H1 (cell line): ENCODE data around the gene BIK. TPM values are rescaled to one million over a fixed set of nuclear protein-coding genes. Genes with fewer than 3 reads are reported as not detected.

Experiments used
- CTCF ChIA-PET: fragments of 300-600 bp; sonication (Branson Sonifier 250); formaldehyde crosslinking; loops from one replicate; lab custom pipeline; 2021; ENCODE audit not compliant: partially characterized antibody; lab: Charles Lee
- POLR2A ChIA-PET: fragments of 300-600 bp; sonication (Branson Sonifier 250); formaldehyde crosslinking; loops from one replicate; lab custom pipeline; 2021; ENCODE audit warnings: inconsistent platforms; ENCODE audit not compliant: partially characterized antibody; lab: Charles Lee
- DNase-seq, 2 experiments: peaks; one replicate each; pipeline versions ENCODE4 v3.0.0 to v3.0.0-alpha.2; 2010 to 2022; ENCODE audit warnings: low spot score in 2 of 2, low read depth in 1 of 2, mixed read lengths in 1 of 2
- FAIRE-seq: peaks from 2 replicates; lab custom pipeline; 2011; peaks lifted over from hg19 to GRCh38; lab: Jason Lieb, UNC
- H2AFZ ChIP-seq: 2 replicates; pipeline ENCODE4 v1.8.1; 2012; ENCODE audit warnings: low read length, inconsistent platforms
- H2AK5ac ChIP-seq: 2 replicates; pipeline ENCODE4 v1.6.1; 2013; ENCODE audit warnings: low read depth, low read length
- H2BK120ac ChIP-seq: replicated peaks from 2 replicates; pipeline ENCODE3; 2013; ENCODE audit warnings: low read depth, low read length, inconsistent platforms
- H2BK12ac ChIP-seq: 2 replicates; pipeline ENCODE4 v1.6.1; 2013; ENCODE audit warnings: low read depth, low read length
- H2BK15ac ChIP-seq: 2 replicates; pipeline ENCODE4 v1.6.1; 2013; ENCODE audit warnings: low read length
- H2BK20ac ChIP-seq: 2 replicates; pipeline ENCODE4 v1.6.1; 2013; ENCODE audit warnings: low read length
- H2BK5ac ChIP-seq: 2 replicates; pipeline ENCODE4 v1.6.1; 2013; ENCODE audit warnings: low read depth, low read length
- H3K14ac ChIP-seq: 2 replicates; pipeline ENCODE4 v1.6.1; 2013; ENCODE audit warnings: inconsistent platforms; ENCODE audit not compliant: insufficient read length
- H3K18ac ChIP-seq: 2 replicates; pipeline ENCODE4 v1.6.1; 2013; ENCODE audit warnings: low read length; ENCODE audit errors: extremely low read depth
- H3K23ac ChIP-seq: 2 replicates; pipeline ENCODE4 v1.6.1; 2013; ENCODE audit warnings: inconsistent platforms; ENCODE audit not compliant: insufficient read length
- H3K23me2 ChIP-seq: 2 replicates; pipeline ENCODE4 v1.6.1; 2013; ENCODE audit warnings: low read depth, low read length
- H3K27ac ChIP-seq: 2 replicates; pipeline ENCODE4 v1.6.1; 2011; ENCODE audit warnings: low read depth, low read length, inconsistent platforms
- H3K27me3 ChIP-seq, 4 experiments: replicated peaks in 1 of 4; 1 replicate in 1 of 4; 2 replicates in 3 of 4; pipeline versions ENCODE4 v1.6.1 to v1.8.1; 2011 to 2013; ENCODE audit warnings: low read length in 3 of 4, mild to moderate bottlenecking in 3 of 4, inconsistent platforms in 2 of 4, mixed read lengths in 2 of 4, moderate library complexity in 1 of 4; ENCODE audit not compliant: control insufficient read depth in 3 of 4, insufficient read depth in 3 of 4; ENCODE audit errors: extremely low read depth in 1 of 4
- H3K36me3 ChIP-seq, 4 experiments: 2 replicates each; pipeline versions ENCODE4 v1.6.1 to v1.8.1; 2011 to 2013; ENCODE audit warnings: mild to moderate bottlenecking in 4 of 4, low read length in 3 of 4, moderate library complexity in 2 of 4, control low read depth in 1 of 4, inconsistent platforms in 1 of 4; ENCODE audit not compliant: insufficient read depth in 4 of 4, control insufficient read depth in 2 of 4
- H3K4ac ChIP-seq: replicated peaks from 2 replicates; pipeline ENCODE3; 2013; ENCODE audit warnings: low read length, low read depth, mixed read lengths, inconsistent platforms; ENCODE audit not compliant: insufficient read length
- H3K4me1 ChIP-seq, 4 experiments: replicated peaks in 1 of 4; 1 replicate in 1 of 4; 2 replicates in 3 of 4; pipeline versions ENCODE4 v1.6.1 to v1.8.1; 2011 to 2013; ENCODE audit warnings: low read length in 3 of 4, inconsistent platforms in 2 of 4, mixed read lengths in 1 of 4; ENCODE audit not compliant: insufficient read depth in 4 of 4, control insufficient read depth in 3 of 4
- H3K4me2 ChIP-seq, 2 experiments: 2 replicates each; pipeline versions ENCODE4 v1.6.1 to v1.8.1; 2011 to 2013; ENCODE audit warnings: low read depth in 2 of 2, low read length in 2 of 2, control low read depth in 1 of 2, inconsistent platforms in 1 of 2, mild to moderate bottlenecking in 1 of 2; ENCODE audit not compliant: insufficient read depth in 1 of 2
- H3K4me3 ChIP-seq, 4 experiments: fragments of 200-600, 300-600 bp in 1 of 4; sonication (generic), shearing (Covaris generic), sonication (Bioruptor Twin) in 1 of 4; 2 replicates each; pipeline versions ENCODE4 v1.5.1 to v1.8.1; 2011 to 2016; ENCODE audit warnings: low read length in 4 of 4, low read depth in 3 of 4, control low read depth in 2 of 4, inconsistent platforms in 2 of 4, mild to moderate bottlenecking in 2 of 4, mixed read lengths in 1 of 4, moderate library complexity in 1 of 4; ENCODE audit not compliant: insufficient read depth in 2 of 4; ENCODE audit errors: extremely low read depth in 1 of 4
- H3K56ac ChIP-seq: replicated peaks from 2 replicates; pipeline ENCODE3; 2013; ENCODE audit warnings: low read depth, mild to moderate bottlenecking, mixed read lengths, low read length, inconsistent platforms; ENCODE audit not compliant: insufficient read length
- H3K79me1 ChIP-seq: 2 replicates; pipeline ENCODE4 v1.6.1; 2013; ENCODE audit warnings: low read depth, low read length, control low read depth
- H3K79me2 ChIP-seq, 2 experiments: 2 replicates each; pipeline versions ENCODE4 v1.6.1 to v1.8.1; 2012 to 2013; ENCODE audit warnings: low read length in 2 of 2, mild to moderate bottlenecking in 2 of 2, inconsistent platforms in 1 of 2; ENCODE audit not compliant: insufficient read depth in 2 of 2, control insufficient read depth in 1 of 2
- H3K9ac ChIP-seq, 4 experiments: replicated peaks in 1 of 4; 1 replicate in 1 of 4; 2 replicates in 3 of 4; pipeline versions ENCODE4 v1.6.1 to v1.8.1; 2011 to 2013; ENCODE audit warnings: low read depth in 3 of 4, low read length in 3 of 4, control low read depth in 2 of 4, mild to moderate bottlenecking in 2 of 4, moderate library complexity in 2 of 4, inconsistent platforms in 1 of 4; ENCODE audit errors: extremely low read depth in 1 of 4
- H3K9me3 ChIP-seq, 2 experiments: 2 replicates each; pipeline versions ENCODE4 v1.6.1 to v1.8.1; 2012 to 2013; ENCODE audit warnings: mild to moderate bottlenecking in 2 of 2, moderate library complexity in 2 of 2, control low read depth in 1 of 2, inconsistent platforms in 1 of 2, low read depth in 1 of 2, low read length in 1 of 2, mixed read lengths in 1 of 2; ENCODE audit not compliant: insufficient read depth in 2 of 2
- H4K20me1 ChIP-seq, 2 experiments: replicated peaks in 1 of 2; 2 replicates each; pipeline versions ENCODE3 to v1.8.1; 2011 to 2013; ENCODE audit warnings: inconsistent platforms in 2 of 2, low read length in 2 of 2, mild to moderate bottlenecking in 1 of 2; ENCODE audit not compliant: insufficient read depth in 2 of 2, control insufficient read depth in 1 of 2
- H4K5ac ChIP-seq: 2 replicates; pipeline ENCODE4 v1.6.1; 2013; ENCODE audit warnings: low read length, low read depth, mixed read lengths, inconsistent platforms; ENCODE audit not compliant: insufficient read length
- H4K8ac ChIP-seq: 2 replicates; pipeline ENCODE4 v1.8.0; 2013; ENCODE audit warnings: mild to moderate bottlenecking, moderate library complexity, low read length, inconsistent platforms; ENCODE audit not compliant: insufficient read depth; ENCODE audit errors: extremely low read depth
- H4K91ac ChIP-seq: replicated peaks from 2 replicates; pipeline ENCODE3; 2013; ENCODE audit warnings: low read length, mixed read lengths, inconsistent platforms; ENCODE audit not compliant: insufficient read length
- NANOG ChIP-seq: IDR thresholded peaks from 2 replicates; pipeline ENCODE4 v1.6.1; 2011; ENCODE audit warnings: low read length, low read depth, mild to moderate bottlenecking, inconsistent platforms; ENCODE audit not compliant: insufficient read depth, poor library complexity, severe bottlenecking
- NRF1 ChIP-seq: IDR thresholded peaks from 2 replicates; pipeline ENCODE4 v1.6.1; 2011; ENCODE audit warnings: mild to moderate bottlenecking, low read depth, low read length, improper control_type of control experiment
- POU5F1 ChIP-seq: IDR thresholded peaks from 2 replicates; pipeline ENCODE4 v1.6.1; 2011; ENCODE audit warnings: low read depth, mild to moderate bottlenecking, low read length, moderate library complexity
- RAD21 ChIP-seq, 2 experiments: IDR thresholded peaks in 1 of 2; conservative IDR thresholded peaks in 1 of 2; 2 replicates each; pipeline ENCODE4 v1.6.1; 2011; ENCODE audit warnings: low read depth in 2 of 2, low read length in 2 of 2, improper control_type of control experiment in 1 of 2, inconsistent platforms in 1 of 2, mild to moderate bottlenecking in 1 of 2, moderate library complexity in 1 of 2
- RFX5 ChIP-seq: IDR thresholded peaks from 2 replicates; pipeline ENCODE4 v1.6.1; 2011; ENCODE audit warnings: low read depth, low read length, improper control_type of control experiment, borderline replicate concordance
- SIX5 ChIP-seq: IDR thresholded peaks from 2 replicates; pipeline ENCODE4 v1.6.1; 2011; ENCODE audit warnings: mild to moderate bottlenecking, low read depth, low read length
- TBP ChIP-seq: IDR thresholded peaks from 2 replicates; pipeline ENCODE4 v1.6.1; 2011; ENCODE audit warnings: low read depth, low read length, improper control_type of control experiment
- TCF12 ChIP-seq: IDR thresholded peaks from 2 replicates; pipeline ENCODE4 v1.6.1; 2011; ENCODE audit warnings: low read depth, mild to moderate bottlenecking, low read length
- WGBS, 2 experiments: shearing (Covaris generic) in 1 of 2; methylation state at CpG; one replicate each; pipeline versions ENCODE4 v1.1.6 to v1.1.7; 2013 to 2015; ENCODE audit warnings: low lambda C conversion rate in 2 of 2, mixed read lengths in 2 of 2, inconsistent platforms in 1 of 2, low coverage in 1 of 2, missing lambda C conversion rate in 1 of 2; ENCODE audit not compliant: insufficient replicate concordance in 2 of 2, insufficient coverage in 1 of 2, insufficient read length in 1 of 2; ENCODE audit errors: extremely low coverage in 1 of 2, missing lambda C conversion rate in 1 of 2; 5-methylcytosine and 5-hydroxymethylcytosine counted together
- polyA plus RNA-seq, 7 experiments: library from polyadenylated mRNA; depleted of rRNA in 3 of 7; stranded (reverse) in 5 of 7; unstranded in 2 of 7; fragments of >200 nt in 5 of 7; fragments of 200-250 nt in 2 of 7; gene quantifications; 1 replicate in 5 of 7; 2 replicates in 1 of 7; 4 replicates in 1 of 7; pipeline versions ENCODE4 v1.2.1 to v1.2.3, GENCODE V29; 2011 to 2013; ENCODE audit warnings: missing spikeins in 2 of 7, mixed read lengths in 2 of 7
- total RNA-seq: library from RNA; stranded (reverse); fragmentation: NEBNext Ultra II Directional; extraction: Animal tissue kit (Norgen Biotek cat#: 25700); gene quantifications from 2 replicates; pipeline ENCODE4 v1.2.1, GENCODE V29; 2021

Gene BIK
- total and polyA plus RNA-seq, 2 of the 8 experiments (the other 6 are each of a cell fraction or from before 2014, with no cell fraction given) = 3.3 to 5.5 TPM

DNA sequence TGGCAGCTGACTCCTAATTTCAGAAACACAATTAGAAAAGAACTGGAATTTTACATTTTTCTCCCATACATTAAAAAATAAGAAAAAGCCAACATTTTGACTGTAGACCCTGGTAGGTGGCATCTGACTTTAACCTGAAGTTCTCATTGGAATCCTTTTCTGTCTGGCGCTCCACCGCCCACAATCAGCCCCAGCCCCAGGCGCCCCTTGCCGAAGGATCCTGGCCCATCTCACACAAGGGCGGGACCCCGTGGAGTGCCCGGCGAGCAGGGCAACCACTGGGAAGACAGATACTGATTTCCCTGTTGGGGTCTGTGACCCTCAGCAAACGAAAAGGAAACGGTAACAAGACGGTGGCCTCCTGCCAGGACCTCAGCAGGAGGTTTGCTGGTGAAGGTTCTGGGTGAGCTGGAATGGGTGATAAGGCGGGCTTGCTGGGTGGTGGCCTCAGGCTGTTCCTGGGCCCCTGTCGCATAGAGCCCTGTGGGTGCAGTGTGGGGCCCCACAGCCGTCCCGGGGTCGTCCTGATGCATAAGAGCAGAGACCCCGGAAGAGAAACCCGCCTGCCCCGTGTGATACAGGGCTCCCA, 56.5 kb downstream of the BIK start:
- H4K8ac ChIP-seq = no peak overlapping the region
- H3K27ac ChIP-seq = no peak overlapping the region
- H3K23ac ChIP-seq = no peak overlapping the region
- no peak overlapping the region for H3K4ac ChIP-seq
- no peak overlapping the region for H2AK5ac ChIP-seq
- H3K4me1 ChIP-seq = no peaks in the 10 kb centered on the region
- H3K79me2 ChIP-seq = no peaks in the 10 kb centered on the region
- no peaks in the 10 kb centered on the region for H3K9me3 ChIP-seq
- no peak for FAIRE-seq
- 92% methylated on average over 19 of the region's 19 CpGs; no CpG with 5 or more reads in 1 of the 2 experiments for WGBS, 2 experiments
- H2BK15ac ChIP-seq = no peak overlapping the region
- no peak for DNase-seq
- TF ChIP-seq SIX5 = no peak
- no peak for TF ChIP-seq TBP
- TF ChIP-seq RAD21 (IDR thresholded peaks at IDR 0.05 in 1 of 2, conservative IDR thresholded peaks at IDR 0.05 in 1 of 2; ENCODE audit: low read depth in 2 of 2, low read length in 2 of 2) = no peak
- TF ChIP-seq RFX5 = no peak
- no peak for TF ChIP-seq TCF12
- TF ChIP-seq NANOG = no peak
- TF ChIP-seq POU5F1 = no peak
- no peak for TF ChIP-seq NRF1
- H4K5ac ChIP-seq = no peak overlapping the region
- no peak overlapping the region for H2AFZ ChIP-seq
- no peak overlapping the region for H3K4me3 ChIP-seq
- no peaks in the 10 kb centered on the region for H3K79me1 ChIP-seq
- no peaks in the 10 kb centered on the region for H3K27me3 ChIP-seq
- H2BK20ac ChIP-seq = no peak overlapping the region
- H3K9ac ChIP-seq = no peak overlapping the region
- H2BK5ac ChIP-seq = no peak overlapping the region
- no peak overlapping the region for H3K56ac ChIP-seq
- no peaks in the 10 kb centered on the region for H3K23me2 ChIP-seq
- no peak overlapping the region for H3K4me2 ChIP-seq
- H3K14ac ChIP-seq = no peak overlapping the region
- no peak overlapping the region for H2BK12ac ChIP-seq
- H4K20me1 ChIP-seq = peaks cover 7% of the 10 kb centered on the region in 2 experiments
- peaks cover 16 to 34% (median 28%) of the 10 kb centered on the region in 4 experiments for H3K36me3 ChIP-seq
- ChIA-PET POLR2A (interaction anchor here (1.1 to 4.7 kb wide), 3 partner anchors 13 to 33 kb away, joined by 3 to 29 read pairs (median 5); no protein-coding TSS in a partner anchor), CTCF (interaction anchor here (0.8 to 4.1 kb wide), 2 partner anchors 18 to 65 kb away, joined by 3 to 17 read pairs; no protein-coding TSS in a partner anchor)
- H4K91ac ChIP-seq = no peak overlapping the region
- no peak overlapping the region for H2BK120ac ChIP-seq
- H3K18ac ChIP-seq = no peak overlapping the region
